NCI-H526 treated with DMSO at 0.1 percent for 48 hours (cell line): Measurements from ENCODE around the gene CELA2A.
"Not testable (repeated sequence)": the region's sequence is repeated elsewhere in the genome, so short reads cannot be mapped to it uniquely, and the experiment has no call there.

ENCODE experiments used
- DNase-seq: peaks from one replicate; lab custom pipeline; 2025; lab: John Stamatoyannopoulos, UW

CELA2A gene

DNA sequence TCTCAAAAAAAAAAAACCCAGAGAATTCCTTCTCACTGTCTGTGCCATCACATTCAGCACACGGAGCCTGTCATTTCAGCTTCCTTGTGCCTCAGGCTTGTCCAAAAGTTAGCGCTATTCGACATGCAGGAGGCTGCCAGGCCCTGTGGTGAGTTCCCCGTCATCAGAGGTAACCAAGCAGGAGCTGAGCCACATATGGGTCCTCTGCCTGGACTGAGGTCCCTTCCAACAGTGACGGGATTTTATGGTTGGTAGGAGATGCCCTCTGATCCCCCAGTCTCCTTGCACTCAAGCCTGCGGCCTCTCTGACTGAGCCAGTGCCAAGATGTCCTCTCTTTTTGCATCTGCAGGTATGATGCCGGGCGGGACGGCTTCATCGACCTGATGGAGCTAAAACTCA is 31.0 kb upstream of the CELA2A start:
- no peak for DNase-seq

DNA sequence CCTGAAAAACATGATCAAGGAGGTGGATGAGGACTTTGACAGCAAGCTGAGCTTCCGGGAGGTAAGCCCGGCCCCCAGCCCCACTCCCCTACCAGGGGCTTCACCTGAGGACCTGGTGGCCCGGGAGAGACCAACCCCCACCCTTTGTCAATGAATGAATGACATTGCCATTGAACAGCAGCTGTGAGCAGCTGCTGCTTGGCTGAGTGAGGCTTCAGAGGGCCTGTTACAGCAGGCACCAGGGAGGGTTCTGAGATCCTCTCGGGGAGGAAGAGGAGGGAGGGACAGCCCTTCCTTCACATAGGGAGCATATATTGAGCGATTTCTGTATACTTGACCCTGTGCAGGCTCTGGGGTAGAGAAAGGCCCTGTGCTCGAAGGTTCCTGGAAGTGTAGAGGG is 30.6 kb upstream of the CELA2A start:
- DNase-seq, result no peak

DNA sequence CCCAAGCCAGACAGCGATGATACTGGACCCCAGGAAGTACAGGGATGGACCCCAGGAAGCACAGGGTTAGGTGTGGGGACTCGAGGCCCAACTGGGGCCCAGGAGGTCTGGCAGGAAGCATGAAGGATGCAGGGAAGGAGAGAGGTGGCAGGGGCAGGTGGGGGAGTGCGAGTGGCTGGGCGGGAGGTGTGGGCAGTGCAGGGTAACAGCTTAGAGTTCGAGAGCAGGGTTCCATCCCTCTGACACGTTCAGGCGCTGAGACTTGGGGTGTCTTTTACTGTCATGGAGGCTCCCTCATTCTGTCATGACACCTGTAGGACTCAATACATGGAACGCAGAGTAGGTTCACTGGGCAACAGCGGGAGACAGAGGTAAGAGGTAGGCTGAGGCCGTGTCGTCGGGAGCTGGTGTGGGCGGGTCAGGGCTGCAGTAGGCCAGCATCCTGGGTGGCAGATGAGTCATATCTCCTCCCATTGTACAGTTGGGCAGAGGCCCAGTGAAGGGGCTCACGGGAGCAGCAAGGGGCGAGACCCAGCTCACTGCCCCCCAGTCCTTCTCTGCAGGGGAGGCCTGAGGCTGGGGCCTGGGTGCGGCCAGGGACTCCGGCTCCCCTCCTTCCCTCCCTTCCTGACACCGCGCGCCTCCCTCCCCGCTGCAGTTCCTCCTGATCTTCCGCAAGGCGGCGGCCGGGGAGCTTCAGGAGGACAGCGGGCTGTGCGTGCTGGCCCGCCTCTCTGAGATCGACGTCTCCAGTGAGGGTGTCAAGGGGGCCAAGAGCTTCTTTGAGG is 29.8 kb upstream of the CELA2A start:
- no peak for DNase-seq

DNA sequence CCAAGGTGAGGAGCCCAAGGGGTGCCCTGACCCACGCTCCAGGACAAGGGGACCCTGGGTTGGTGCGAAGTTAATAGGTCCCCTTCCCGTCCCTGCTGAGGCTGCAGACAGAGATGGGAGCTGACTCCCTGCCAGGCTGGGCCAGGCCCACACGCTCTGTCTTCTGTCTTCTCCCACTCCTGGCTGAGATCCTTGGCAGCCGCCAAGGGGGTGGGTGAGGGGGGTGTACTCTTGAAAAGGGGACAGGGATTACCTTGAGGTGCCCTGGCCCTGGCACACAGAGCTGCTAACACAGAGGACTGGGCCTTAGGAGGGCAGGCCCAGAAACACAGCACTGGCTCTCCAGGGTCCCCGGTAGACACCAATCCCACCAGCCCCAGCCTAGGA is 29.3 kb upstream of the CELA2A start:
- DNase-seq, result no peak

DNA sequence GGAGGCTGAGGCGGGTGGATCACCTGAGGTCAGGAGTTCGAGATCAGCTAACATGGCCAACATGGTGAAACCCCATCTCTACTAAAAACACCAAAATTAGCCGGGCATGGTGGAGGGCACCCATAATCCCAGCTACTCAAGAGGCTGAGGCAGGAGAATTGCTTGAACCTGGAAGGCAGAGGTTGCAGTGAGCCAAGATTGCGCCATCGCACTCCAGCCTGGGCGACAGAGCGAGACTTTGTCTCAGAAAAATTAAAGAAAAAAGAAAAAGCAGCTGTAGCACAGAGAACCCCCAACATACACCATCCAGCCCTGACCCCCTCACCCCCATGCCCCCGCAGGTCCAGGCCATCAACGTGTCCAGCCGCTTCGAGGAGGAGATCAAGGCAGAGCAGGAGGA is 28.3 kb upstream of the CELA2A start:
- not testable (repeated sequence) for DNase-seq

DNA sequence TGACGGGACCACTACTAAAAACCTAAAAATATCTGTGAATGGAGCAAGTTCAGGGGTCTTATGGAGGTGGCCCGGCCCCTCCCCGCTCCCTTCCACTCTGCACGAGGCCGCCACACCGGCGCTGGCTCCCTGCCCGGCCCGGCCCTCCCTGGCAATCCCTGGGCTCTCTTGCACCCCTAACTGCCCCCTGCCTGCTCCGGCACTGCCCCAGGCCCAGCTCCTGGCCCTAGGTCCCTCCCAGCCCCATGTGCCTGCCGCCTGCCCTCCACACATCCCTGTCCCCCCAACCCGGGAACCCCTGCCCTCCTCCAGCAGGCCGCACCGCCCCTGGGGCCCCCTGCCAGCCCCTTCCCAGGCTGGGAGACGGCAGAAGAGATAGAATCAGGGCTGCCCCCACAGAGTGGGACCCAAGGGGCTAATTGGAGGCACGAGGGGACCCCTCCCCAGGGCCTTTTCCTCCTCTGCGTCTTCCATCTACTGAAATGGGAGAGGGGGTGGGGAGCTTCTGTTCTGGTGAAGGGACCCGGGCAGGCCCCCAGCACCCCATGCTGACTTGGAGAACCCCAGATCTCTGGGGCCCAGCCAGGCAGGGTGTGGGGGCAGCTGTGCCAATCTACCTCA is 27.6 kb upstream of the CELA2A start:
- DNase-seq, result no peak

DNA sequence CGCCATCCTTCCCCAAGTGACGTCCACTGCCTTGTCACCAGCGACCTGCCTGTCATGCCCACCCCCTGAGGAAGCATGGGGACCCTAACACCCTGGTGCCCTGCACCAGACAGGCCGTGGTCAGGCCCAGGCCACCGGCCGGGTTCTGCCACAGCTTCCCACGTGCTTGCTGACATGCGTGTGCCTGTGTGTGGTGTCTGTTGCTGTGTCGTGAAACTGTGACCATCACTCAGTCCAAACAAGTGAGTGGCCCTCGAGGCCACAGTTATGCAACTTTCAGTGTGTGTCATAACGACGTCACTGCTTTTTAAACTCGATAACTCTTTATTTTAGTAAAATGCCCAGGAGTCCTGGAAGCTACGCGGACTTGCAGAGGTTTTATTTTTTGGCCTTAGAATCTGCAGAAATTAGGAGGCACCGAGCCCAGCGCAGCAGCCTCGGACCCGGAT is 26.8 kb upstream of the CELA2A start:
- no peak for DNase-seq

DNA sequence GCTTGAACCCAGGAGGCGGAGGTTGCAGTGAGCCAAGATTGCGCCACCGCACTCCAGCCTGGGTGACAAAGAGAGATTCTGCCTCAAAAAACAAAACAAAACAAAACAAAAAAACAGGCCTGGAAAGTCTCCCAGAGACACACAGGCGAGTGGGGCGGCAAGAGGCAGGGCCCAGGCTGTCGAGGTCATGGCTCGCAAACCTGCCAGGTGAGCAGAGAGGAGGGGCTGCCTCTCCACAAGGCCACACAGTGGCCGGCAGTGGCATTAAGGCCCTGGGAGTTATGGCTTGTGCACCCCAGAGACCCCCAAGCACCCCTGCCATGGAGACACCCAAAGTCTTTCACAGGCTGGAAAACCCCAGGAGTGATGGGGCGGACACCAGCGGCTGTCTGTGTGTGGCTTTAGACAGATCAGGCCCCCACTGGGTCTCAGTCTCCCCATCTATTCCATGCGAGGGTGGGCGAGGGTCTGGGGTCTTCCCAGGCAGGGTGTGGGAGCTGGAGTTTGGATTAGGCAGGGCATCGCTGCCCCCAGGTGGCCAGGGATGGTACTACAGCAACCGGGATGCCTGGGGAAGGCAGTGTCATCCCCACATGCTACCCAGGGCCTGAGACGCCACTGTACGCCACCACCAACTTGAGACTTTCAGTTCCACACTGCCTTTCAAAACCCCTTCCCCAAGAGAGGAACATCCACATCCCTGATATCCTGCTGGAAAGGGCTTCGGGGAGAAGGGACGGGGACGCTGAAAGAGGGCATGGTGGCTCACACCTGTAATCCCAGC is 25.6 kb upstream of the CELA2A start:
- DNase-seq, result no peak

DNA sequence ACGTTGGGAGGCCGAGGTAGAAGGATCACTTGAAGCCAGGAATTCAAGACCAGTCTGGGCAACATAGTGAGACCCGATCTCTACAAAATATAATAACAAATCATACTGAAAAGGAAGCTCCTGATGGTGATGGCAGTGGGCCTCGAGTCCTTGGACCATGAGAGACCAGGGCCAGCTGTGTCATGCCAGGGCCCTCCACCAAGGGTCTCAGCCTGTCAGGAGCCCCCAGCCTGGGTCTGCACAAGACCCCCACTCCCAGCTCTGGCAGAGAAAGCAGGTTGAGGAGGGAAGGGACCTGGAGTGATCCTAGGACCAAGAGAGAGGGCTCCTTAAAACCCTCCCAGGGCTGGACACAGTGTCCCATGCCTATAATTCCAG is 25.0 kb upstream of the CELA2A start:
- no peak for DNase-seq

DNA sequence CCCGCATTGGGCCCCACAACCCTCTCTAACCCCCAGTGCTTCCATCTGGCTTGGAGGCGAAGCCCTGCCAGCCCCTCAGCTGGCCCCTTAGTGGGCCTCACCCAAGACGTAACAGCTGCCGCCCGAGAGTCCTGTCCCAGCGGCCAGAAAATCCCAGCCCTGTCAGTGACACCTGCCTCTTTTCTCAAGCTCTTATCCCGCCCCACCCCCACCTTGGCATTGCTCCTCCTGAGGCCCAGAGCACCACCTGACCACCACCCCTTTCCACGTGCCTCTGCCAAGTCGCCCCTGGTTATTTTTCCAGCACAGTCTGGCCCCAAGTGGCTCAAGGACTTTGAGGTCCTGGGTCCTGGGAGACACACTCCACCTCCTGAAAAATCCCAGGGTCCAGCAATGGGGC is 24.2 kb upstream of the CELA2A start:
- DNase-seq, result no peak

DNA sequence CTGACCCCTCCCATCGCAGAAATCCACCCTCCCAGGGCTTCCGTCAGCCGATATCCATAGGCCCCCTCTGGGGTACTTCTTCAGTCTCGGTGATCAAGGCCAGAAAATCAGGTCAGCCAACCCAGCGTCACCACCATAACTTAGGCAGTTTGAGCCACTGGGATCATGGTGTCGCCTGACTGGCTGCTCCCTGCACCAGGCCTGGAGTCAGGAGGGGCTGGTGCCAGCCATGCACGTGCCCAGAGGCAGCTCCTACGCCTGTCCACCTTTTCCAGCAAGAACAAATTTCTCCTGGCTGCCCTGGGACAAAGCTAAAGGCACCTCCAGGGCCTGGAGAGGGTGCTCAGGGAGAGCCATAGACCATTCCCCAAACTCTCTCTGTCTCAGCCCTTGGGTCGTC is 23.1 kb upstream of the CELA2A start:
- DNase-seq, result no peak

DNA sequence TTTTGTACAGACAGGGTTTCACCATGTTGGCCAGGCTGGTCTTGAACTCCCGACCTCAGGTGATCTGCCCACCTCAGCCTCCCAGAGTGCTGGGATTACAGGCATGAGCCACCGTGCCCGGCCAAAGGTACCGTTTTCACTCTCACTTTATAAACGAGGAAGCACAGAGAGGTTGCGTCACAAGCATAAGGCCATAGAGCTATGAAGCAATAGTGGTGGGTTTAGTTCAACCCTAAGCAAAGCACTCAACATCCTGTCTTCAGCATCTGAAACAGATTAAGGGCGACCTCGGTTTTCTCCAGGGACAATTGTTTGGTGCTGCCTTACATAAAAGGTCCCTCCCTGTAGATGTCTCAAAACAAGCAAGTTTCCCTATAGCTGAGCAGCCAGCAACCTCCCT is 21.8 kb upstream of the CELA2A start:
- DNase-seq, result not testable (repeated sequence)

DNA sequence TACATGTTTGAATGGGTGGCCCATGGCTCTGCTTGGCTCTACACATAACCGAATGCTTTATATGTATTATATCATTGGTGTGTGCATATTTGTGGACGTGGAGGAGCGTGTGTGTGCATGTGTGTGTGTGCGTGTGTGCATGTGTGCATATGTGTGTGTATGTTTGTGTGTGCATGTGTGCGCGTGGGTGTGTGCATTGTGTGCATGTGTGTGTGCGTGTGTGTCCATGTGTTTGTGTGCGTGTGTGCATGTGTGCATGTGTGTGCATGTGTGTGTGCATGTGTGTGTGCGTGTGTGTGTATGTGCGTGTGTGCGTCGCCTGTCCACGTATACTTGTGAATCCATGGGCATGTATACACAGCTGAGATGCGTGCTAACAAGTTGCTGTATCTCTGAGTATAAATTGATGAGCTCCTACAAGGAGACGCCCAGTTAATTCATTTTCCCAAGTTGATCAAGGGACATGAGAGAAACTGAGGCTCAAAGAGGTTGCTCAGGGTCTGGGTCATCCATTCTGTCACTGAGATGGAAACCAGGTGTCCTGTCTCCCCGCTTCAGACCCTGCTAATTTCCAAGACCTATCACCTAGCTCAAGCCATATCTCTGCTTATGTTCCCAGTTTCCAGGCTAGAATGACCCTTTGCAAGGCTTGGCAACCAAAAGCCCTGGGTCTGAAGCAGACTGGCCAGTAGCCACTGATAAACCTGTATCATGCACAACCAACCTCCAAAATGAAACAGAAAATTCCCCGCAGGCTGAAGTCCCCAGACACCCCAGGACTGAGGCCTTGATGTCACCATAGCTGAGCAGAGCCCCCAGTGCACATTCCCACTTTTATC is 21.1 kb upstream of the CELA2A start:
- DNase-seq, result no peak

DNA sequence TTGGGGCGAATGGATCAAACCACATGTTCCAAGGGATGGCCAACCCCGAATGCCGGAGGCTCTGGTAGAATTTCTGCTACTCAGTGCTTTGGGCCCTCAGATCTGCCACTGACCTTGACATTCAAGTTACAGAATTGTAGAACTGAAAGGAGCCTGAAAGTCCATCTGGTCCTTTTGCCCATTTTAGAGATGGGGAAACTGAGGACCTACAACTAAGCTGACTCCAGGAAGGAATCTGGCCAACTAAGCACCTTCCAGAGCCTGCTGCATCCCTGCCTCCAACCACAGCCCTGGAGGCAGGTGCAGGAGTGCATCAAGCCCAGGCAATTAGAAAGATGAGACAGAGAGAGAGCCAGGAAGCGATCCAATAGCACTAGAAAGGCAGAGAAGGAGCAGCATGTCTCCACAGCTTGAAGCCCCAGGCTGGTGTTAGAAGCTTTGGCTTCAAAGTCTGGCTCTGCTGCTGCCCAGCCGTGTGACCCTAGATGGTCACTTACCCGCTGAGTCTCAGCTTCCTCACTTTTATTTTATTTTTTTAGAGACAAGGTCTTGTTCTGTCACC is 19.6 kb upstream of the CELA2A start:
- DNase-seq, result no peak

DNA sequence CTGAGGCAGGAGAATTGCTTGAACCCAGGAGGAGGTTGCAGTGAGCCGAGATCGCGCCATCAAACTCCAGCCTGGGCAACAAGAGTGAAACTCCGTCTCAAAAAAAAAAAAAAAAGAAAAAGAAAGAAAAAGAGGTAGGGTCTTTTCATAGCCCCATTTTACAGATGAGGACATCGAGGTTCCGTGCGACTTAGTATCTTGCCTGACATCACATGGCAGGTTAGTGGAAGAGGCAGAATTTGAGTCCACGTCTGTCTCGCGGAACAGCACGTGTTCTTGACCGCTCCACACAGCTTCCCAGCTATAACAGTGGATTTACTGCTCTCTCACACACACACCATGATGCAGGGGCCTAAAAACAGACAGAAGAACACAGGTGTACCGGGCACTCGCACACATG is 17.2 kb upstream of the CELA2A start:
- no peak for DNase-seq

DNA sequence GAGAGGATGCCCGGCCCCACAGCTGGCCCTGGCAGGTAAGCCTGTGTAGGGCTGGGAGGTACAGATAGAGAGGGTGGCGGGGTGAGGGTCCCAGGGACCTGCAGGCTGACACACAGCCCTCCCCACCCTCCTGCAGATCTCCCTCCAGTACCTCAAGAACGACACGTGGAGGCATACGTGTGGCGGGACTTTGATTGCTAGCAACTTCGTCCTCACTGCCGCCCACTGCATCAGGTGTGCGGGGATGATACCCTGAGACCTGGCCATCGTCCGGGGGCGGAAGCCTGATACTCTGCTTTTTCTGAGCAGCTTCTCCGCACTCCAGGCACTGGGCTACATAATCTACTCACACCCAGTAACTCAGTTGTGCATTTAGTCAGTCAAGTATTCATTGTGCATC is 16.2 kb upstream of the CELA2A start:
- no peak for DNase-seq

DNA sequence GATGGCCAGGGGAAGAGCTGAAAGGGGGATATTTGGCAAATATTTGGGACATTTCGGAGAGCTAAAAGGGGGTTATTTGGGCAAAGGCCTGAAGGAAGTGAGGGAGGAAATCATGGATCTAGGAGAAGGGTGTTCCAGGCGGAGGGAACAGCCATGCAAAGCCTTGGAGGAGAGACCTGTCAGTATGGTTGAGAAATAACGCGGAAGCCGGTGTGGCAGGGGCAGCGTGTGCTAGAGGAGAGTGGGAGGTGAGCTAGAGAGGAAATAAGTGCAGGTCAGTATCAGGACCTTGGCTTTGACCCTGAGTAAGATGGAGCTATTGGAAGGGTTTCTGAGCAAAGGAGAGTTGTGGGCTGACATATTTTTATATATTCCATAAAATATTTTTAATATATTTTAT is 15.3 kb upstream of the CELA2A start:
- no peak for DNase-seq

DNA sequence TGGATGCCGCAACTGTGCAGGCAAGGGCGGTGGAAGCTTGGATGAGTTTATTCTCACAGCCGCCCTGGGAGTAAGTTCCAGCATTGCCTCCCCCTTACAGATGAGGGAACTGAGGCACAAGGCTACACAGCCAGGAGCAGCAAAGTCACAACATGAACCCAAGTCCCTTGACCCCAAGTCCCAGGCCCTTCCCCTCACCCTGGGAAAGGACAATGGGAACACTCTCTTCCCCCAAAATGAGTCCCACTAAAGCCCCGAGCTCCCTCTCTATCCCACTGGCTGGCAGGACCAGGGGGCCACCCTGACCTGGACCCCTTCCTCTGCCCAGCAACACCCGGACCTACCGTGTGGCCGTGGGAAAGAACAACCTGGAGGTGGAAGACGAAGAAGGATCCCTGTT is 14.4 kb upstream of the CELA2A start:
- DNase-seq, result no peak

DNA sequence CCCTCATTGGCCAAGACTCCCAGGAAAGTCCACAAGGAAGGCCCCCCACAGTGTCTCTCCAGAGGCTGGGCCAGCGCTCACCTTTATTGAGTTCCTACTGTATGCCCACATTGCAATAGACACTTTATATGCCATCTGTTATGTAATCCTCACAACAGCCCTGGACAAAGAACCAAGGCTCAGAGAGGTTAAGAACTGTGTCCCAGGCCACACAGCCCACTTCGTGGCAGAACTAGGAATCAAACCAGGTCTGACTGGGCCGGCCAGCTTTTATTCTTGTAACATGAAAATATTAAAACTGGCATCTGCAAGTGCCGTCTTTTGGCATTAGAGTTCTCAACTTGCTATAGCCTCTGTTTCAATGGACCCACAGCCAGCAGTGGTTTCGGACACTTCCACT is 13.8 kb upstream of the CELA2A start:
- no peak for DNase-seq

DNA sequence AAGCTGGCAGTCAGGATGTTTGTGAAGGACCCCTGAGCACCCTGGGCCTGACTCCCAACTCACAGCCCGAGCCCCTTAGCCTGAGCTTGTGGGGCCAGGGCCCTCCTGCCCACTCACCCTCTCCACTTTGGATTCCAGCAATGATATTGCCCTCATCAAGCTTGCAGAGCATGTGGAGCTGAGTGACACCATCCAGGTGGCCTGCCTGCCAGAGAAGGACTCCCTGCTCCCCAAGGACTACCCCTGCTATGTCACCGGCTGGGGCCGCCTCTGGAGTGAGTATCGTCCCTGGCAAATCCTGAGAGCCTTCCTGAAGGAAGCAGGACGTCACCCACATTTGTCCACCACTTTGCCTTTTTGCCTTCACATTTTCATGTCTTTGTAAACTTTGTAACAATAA is 13.3 kb upstream of the CELA2A start:
- DNase-seq, result no peak

DNA sequence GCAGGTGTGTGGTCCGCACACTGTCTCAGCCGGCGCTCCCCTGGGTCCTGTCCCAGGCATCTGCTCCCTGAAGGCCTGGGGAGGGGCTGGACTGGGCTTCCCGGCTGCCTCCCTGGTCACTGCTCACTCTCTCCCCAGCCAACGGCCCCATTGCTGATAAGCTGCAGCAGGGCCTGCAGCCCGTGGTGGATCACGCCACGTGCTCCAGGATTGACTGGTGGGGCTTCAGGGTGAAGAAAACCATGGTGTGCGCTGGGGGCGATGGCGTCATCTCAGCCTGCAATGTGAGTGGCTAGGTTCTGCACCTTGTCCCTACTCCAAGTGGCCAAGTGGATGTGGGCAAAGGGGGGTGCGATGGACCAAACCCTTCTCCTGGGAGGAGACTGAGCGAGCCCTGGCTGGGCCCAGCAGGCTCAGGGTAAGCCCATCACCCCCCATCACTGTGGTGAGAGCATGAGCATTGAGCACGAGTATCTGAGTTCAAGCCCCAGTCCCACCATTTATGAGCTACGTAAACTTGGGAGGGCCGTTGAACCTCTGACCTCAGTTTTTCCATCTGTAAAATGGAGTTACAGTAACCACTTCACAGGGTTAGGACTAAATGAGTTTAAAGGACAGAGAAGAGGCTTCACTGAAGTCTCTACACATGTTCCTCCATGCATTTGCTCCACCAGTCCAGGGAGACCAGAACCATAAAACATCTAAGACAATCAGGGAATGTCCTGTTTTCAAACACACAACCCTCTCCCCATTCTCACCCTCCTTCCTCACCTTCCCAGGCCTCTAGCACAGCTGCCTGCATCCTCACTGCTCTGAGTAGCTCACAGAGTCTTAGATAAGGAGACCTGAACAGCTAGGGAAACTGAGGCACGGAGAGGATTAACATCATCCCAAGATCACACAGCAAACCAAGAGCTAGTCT is 11.8 kb upstream of the CELA2A start:
- no peak for DNase-seq
